Fibroblast of the aortic adventitia (primary cell): Measurements from ENCODE around the gene CDKN1C. TPM values are rescaled to one million over a fixed set of nuclear protein-coding genes. Genes with fewer than 3 reads are reported as not detected.

Source experiments
- DNase-seq: peaks from one replicate; pipeline ENCODE4 v3.0.0-alpha.2; 2010; ENCODE audit warnings: low read depth
- H3K4me3 ChIP-seq: 2 replicates; pipeline ENCODE4 v1.5.1; 2011; ENCODE audit warnings: low read depth, mild to moderate bottlenecking, control low read depth, low read length, moderate library complexity
- CTCF ChIP-seq: IDR thresholded peaks from 2 replicates; pipeline ENCODE4 v1.5.1; 2011; ENCODE audit warnings: mild to moderate bottlenecking, low read length, control low read depth, inconsistent platforms; ENCODE audit not compliant: insufficient read depth
- total RNA-seq: library from RNA; depleted of rRNA; stranded (reverse); fragments of >200 nt; gene quantifications from 2 replicates; pipeline ENCODE4 v1.2.3, GENCODE V29; 2012; ENCODE audit warnings: low replicate concordance

The CDKN1C gene
- total RNA-seq, 1 donor = 4.2 TPM

- no peak overlapping the region for H3K4me3 ChIP-seq
- TF ChIP-seq CTCF = no peak
- no peak for DNase-seq
Measured at GRCh38 chr11:2844116-2844842, 41.3 kb downstream of the CDKN1C start.

GRCh38 chr11:2843551-2843950, 42.0 kb downstream of the CDKN1C start:
- no peak for TF ChIP-seq CTCF
- DNase-seq = no peak
- H3K4me3 ChIP-seq = no peak overlapping the region

GRCh38 chr11:2842876-2843275, 42.7 kb downstream of the CDKN1C start:
- DNase-seq = no peak
- no peak for TF ChIP-seq CTCF
- no peak overlapping the region for H3K4me3 ChIP-seq

- H3K4me3 ChIP-seq = no peak overlapping the region
- DNase-seq = no peak
- TF ChIP-seq CTCF = no peak
Measured at GRCh38 chr11:2841411-2842190, 44.0 kb downstream of the CDKN1C start.

GRCh38 chr11:2839395-2839943, 46.1 kb downstream of the CDKN1C start:
- TF ChIP-seq CTCF = no peak
- DNase-seq = no peak
- no peak overlapping the region for H3K4me3 ChIP-seq

- no peak for TF ChIP-seq CTCF
- no peak for DNase-seq
- no peak overlapping the region for H3K4me3 ChIP-seq
Measured at GRCh38 chr11:2838676-2839294, 46.8 kb downstream of the CDKN1C start.
